ENCODE results near the gene CLN6.

Gene CLN6
- total RNA-seq = 11.4 to 50.6 (median 33.6) reads per million in 18 experiments

DNA sequence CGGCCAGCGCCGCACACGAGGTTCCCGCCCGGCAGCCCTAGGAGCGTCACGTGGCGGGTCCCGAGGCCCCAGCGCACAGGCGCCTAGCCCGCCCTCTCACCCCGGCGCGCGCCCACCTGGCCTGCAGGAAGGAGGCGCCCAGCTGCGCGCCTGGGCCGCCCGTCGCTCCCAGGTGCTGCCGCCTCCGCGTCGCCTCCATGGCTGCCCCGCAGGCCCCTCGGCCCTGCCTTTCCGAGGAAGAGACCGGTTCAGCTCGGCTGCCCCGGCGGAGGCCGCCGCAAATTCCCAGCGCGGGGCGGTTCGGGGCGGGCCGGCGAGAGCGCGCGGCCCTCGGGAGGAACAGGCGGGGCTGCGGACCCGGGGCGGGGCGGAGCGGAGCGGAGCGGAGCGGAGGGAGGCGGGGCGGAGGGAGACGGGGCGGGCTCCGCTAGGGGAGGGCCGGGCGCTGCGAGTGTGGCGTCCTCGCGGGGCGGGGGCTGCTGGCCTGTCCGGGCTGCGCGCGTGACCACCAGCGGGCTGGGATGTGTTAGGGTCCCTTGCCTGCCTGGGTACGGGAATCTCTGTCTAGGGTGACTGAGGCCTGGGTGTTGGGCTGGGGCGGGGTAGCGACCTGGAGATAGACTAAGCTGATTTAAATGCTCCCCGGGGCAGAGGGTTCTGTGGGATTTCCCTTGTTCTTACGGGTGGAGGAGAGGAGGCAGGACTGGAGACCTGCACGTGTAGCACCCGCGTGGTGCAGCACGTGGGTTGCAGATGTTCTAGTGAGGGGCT lies at the start of gene CLN6:
TSS of gene CLN6 (minus strand) at position 343 of the 771 bp plus-strand sequence. CDS start at position 199, 144 bp downstream.
- peak; percentile 78 to 89 for DNase-seq

DNA sequence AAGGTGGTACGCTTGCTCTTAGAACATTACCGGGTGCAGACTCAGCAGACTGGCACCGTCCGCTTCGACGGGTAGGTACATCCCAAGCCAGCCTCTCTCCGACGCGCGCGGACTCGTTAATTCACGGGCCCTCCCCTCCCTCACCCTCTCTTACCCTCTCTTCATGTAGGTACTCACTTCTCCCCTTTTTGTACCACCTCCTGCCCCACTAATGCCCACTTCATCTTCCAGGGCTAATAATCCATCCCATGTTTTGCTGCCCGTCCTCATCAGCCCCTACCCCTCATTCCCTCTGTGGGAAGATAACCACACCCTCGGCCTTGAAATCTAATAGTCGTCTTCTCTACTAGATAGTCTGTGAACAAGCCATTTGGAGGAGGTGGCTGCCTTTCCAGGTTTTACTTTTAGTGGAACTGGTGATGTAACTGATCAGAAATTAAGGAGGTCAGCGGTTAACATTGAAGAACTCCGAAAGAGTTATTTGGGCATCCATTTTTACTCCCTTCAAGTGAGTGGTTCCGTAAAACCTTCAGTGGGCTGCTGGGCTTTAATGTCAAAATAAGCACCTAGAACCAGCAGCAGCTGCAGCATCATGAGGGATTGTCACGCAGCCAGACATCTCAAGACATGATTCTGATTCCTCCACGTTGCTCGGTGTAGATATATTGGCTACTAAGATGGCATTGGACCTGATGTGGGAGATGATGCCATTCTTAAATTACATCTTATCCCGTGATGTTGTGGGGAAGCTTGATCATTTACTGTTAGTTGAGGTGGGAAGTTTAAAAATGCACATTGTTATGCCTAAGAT lies 49.3 kb upstream of the CLN6 start:
- DNase-seq = peak; percentile 56 to 67

DNA sequence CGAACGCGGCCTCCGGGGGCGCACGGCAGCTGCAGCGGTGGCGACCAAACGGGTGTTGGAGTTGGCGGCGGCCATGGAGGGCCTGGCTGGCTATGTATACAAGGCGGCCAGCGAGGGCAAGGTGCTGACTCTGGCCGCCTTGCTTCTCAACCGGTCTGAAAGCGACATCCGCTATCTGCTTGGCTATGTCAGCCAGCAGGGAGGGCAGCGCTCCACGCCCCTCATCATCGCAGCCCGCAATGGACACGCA lies 48.7 kb upstream of the CLN6 start:
- DNase-seq = peak; percentile 38 to 61

DNA sequence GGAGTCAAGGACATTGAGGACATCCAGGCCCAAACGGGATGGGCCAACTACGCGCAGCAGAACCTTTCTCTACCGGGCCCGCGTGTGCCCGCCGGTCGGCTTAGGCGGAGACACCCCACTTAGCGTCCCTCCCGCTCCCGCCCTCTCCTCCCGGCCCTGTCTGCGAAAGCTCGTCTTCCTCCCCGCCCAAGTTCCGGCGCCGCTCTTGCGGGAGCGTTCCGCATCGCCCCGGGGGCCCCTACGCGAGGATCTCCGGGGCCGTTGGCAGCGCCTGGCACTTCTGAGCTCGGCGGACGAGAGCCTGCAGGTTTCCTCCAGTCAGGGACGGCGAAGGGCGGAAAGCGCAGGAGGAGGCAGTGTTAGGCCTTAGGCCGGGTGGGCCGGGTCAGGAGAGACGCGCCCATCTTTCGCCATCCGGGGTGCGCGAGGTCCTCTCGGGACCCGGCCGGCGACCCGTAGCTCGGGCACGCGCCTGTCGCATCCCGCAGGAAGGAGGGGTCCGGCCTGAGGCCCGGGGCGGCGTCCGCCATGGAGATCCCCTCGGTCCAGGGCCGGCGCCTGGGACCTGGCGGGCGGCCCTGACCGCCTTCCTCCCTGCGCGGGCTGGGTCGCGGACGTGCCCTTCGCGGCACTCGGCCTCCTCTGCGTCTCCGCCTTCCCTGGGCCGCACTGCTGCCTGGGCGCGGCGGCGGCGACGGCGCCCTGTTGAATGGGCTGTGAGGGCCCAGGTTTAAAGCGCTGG lies 48.2 kb upstream of the CLN6 start, which contains the start of gene FEM1B:
TSS of gene FEM1B (plus strand) at position 143 of the 742 bp plus-strand sequence. CDS start 673 bp downstream, outside the sequence.
- peak; percentile 92 to 94 for DNase-seq

DNA sequence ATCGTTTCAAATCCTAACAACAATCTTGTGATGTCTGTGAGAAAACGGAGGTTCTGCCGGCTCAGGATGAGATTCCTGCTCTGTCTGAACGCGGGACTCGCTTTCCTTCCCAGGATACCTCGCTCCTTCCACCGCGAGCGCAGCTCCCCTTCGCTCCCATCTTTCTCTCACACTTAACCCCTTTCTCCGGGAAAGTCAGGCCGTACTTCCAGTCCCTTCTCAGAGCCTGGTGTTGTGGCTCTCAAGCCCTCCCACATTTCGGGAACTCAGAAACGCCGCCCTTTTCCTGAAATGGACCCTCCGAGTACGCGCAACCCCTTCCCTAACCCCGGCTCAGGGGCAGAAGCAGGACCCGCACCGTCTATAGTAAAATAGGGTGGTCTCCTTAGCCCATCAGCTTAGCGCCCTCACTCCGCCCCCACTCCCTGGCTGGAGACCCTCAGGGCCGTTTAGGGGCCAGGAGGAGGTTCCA lies 47.6 kb upstream of the CLN6 start:
- peak; percentile 37 to 61 for DNase-seq

DNA sequence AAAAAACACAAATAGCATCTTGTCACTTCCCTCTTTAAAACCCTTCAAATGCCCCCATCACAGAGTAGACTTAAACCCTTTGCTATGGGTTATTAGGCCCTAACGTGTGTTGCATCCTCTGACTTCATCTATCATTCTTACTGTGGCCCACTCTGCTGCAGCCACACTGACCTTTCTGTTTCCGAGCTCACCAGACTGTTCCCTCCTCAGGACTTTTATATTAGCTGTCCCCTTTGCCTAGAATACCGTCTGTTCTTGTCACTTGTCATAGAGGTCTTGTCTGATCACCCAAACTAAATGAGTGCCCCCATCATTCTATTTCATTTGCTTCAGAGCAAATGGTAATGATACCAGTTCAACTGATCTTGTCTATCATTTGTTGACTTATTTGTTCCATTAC lies 47.1 kb upstream of the CLN6 start:
- no peak for DNase-seq

DNA sequence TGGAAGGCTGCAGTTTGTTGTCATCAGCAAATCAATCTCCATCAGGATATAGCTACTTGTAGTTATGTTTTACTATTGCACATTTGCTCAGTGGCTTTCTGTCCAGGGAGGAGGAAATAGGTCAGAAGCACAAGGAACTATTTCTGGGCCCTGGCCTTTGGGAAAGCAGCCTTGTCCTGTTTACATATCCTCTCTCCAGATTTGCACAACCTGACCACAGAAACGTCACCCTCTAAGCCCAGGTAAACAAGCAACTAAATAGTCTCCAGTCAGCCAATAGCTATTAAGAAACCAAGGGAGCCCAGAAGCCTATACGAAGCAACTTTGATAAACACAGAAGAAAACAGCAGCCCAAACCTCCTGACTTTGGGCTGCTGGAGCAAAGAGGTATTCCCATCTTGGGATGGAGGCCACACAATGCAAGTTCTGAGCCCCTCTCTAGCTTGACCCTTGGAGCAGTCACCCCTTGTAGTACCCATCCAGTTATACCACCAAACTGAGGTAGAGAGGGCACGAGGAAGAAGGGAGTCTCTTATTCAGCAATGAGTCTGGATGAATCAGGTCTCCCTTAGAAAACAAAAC lies 45.7 kb upstream of the CLN6 start:
- peak; percentile 41 to 73 for DNase-seq

DNA sequence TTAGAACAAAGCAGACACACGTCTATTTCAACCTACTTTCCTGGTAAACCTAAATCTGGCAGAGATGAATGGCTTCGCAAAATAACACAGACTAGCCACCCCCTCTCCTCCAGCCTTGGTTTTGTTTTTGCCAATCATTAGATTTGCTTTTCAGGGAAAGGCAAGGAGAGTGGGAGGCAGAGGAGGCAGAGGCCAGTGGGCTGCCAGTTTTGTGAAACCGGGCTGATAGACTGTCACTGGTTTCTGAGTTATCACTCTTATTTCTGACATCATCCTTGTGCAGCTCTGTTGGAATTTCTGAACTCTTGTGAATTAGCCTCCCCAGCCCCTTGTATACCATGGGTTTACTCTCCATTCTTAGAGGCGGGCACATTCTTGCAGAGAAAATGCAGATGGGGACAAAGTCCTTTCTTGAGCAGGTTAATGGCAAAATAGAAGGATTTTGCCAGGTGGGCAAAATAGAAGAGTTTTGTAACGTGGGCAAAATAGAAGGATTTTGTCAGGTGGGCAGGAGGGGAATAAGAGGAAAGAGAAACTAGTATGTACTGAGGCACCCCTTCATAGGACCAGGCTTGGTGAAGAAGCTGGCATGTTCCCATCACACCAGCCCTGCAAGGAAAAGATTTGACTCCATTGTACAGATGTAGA lies 44.8 kb upstream of the CLN6 start:
- DNase-seq = peak; percentile 44 to 80

DNA sequence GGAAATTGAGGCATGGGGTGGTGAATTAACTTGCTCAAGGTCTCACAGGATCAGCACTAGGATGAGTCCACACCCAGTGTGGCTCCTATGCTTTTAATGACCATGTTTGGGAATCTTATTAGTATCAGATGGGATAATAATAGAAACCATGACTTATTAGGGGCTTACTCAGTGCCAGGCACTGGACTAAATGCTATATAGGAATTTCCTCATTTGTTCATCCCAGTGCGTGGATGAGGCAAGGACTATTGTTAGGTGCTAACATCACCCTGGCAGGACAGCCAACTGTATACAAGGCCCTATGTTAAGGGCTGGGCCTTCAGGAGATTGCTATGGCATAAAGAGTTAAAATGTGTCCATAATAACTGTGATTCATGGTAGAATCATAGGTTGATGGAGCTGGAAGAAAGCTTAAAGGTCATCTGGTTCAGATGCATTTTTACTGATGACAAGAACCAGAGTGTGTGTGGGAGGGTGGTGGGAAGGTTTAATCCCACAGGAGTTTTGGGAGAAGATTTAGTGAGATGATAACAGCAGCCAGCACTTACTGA lies 43.3 kb upstream of the CLN6 start:
- DNase-seq = peak; percentile 81 to 91

DNA sequence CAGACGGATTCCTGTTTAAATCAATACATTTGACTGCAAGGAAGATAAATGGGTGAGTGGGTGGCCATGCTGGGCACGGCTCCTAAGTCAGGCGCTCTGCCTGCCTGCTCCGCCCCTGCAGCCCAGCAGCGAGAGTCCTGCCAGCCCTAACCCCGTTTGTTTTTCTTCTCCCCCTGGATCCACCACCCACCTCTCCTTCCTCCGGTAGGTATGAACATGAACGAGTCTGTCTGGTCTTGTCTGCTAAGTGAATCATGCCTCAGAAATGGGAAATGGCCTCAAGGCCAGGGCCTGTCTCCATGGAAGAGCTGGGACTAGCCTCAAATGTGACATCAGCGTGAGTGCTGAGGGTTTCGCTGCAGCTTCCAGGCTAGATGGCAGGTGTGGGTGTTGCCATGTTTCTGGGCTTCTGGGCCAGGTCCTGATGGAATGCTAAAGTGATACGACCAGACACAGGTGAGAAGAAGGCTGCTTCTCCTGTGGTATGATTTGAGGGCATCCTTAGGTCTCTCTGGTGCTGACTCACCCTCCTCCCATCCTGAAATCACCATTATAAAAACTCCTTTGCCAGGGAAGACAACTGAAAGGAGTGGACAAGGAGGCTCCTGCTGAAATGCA lies 42.4 kb upstream of the CLN6 start:
- DNase-seq = peak in 1 of 2 donors; percentile 61

DNA sequence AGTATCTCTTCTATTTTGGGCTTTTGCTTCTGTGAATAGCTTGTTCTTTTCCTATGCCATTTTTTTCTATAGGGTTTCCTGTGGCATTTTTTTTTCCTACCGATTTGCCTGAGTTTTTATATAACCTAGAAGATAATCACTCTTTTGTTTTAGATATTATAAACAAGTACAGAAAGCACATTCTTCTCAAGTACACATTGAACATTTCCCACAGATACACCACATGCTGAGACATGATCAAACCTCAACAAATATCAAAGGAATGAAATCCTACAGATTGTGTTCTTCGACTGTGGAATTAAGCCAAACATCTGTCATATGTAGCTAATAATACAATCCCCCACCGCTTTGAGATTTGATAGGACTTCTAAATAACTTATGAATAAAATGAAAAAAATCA lies 38.9 kb upstream of the CLN6 start:
- no peak for DNase-seq

DNA sequence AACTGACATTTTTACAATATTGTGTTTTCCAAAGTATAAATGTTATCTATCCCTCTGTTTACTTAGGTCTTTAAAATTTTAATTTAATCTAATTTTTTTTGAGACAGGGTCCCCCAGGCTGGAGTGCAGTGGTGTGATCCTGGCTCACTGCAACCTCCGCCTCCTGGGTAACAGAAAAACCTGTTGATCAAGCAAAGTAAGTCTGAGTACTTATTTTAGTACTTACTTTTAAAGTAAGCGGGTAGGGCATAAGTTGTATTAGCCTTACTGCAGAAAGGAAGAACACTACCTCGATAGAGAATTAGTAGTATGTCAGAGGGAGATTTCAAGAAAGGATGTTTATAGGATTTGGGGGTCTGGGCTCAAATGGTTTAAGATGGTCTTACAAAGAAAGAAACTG lies 36.1 kb upstream of the CLN6 start:
- DNase-seq = no peak

DNA sequence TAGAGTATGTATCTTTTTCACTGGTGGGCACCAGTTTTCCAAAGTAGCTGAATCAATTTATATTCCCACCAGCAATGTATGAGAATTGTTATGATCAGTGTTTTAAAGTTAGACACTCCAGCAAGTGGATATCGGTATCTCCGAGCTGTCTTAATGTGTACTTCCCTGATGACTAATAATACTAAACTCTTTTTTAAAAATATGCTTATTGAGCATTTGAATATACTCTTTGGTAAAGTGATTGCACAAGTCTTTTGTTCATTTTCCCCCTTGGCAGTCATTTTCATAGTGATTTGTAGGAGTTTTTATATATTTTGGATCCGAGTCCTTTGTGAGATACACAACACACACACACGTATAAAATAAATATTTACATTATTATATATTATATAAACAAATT lies 35.6 kb upstream of the CLN6 start:
- no peak for DNase-seq

DNA sequence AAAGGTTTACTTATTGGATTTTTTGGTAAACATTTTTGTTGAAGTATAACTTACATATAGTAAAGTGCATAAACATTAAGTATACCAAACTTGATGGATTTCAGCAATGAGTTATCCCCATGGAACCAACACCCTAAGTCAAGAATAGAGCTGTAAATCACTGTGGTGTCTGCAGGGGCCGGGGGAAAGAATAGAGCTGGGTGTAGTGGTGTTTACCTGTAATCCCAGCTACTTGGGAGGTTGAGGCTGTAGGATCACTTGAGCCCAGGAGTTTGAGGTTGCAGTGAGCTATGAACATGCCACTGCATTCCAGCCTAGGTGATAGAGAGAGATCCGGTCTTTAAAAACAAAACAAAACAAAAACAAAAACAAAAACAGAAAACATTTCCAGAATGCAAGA lies 34.8 kb upstream of the CLN6 start:
- no peak for DNase-seq

DNA sequence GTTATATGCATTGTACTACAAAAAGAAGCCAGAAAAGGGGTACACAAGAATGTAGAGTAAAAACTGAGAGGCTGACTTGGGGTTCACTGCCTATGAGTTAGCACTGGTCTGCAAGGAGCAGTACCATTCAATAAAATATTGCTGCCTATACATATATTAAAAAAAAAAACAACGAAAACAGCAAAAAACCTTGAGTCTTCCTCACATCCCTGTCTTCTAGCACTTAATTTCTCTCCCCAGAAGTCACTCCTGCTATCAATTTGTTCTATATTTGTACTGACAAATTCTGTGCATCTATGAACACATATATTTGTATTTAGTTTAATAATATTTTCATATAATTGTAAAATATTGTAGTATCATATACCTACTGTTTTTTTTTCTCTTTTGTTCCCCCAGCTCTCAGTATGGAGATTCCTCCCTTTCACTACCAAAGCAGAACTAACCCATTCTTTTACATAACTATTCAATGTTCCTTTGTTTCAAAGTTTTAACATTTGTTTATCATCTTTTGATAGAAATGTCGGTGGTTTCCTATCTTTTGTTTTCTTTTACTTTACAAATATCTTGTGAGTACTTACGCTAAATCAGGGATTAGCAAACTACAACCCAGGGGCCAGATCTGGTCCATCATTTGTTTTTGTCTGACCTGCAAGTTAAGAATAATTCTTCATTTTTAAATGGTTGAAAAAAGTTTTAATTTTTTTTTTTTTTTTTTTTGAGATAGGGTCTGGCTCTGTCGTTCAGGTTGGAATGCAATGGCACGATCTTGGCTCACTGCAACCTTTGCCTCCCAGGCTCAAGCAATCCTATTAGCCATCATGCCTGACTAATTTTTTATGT lies 33.2 kb upstream of the CLN6 start:
- no peak for DNase-seq

DNA sequence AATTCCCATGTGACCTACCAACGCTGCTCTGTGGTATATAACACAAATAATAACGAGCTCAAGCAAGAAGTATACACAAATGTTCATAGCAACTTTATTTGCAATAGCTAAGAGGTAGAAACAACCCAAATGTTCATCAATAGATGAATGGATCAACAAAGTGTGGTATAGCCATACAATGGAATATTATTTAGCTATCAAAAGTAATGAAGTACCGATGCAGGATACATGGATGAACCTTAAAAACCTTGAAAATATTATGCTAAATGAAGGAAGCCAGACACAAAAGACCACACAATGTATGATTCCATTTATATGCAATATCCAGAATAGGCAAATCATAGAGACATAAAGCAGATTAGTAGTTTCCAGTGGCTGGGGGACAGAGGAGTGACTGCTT lies 32.5 kb upstream of the CLN6 start:
- DNase-seq = no peak

DNA sequence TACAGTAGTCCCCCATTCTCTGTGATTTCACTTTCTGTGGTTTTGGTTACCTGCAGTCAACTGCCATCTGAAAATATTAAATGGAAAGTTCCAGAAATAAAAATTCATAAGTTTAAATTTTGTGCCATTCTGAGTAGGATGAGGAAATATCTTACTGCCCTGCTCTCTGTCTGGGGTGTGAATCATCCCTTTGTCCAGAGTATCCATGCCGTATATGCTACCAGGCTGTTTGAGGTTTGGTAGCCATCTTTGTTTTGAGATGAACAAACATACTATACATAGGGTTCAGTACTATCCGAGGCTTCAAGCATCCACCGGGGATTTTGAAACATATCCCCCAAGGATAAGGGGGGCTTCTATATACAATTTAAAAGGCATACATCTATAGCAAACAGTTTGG lies 31.7 kb upstream of the CLN6 start:
- no peak for DNase-seq

DNA sequence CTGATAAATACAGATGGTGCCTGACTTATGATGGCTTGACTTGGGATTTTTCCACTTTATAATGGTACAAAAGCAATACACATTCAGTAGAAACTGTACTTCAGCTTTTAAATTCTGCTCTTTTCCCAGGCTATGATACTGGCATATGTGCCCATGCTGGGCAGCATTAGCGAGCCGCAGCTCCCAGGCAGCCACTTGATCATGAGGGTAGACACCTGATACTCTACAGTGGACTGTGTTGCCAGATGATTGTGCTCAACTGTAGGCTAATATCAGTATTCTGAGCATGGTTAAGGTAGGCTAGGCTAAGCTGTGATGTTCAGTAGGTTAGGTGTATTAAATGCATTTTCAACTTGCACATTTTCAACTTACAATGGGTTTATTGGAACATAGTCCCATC lies 30.4 kb upstream of the CLN6 start:
- DNase-seq = no peak

DNA sequence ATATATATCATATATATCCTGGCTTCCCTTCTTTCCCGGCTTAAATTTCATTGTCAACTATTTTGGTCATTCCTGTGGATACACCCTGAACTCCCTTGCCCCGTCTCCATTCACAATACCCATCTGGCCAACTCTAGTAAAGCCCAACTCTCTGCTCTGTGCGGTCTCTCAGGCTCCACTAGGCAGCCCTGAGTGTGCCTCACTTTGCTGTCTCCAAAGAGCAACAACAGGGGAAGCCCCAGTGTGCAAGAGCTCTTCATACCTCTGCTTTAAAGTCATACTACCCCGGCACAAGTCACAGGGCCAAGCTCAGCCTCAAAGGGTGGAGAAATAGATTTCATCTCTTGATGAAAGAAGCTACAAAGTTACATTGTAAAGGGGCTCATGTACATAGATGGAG lies 29.2 kb upstream of the CLN6 start:
- peak in 1 of 2 donors; percentile 53 for DNase-seq

DNA sequence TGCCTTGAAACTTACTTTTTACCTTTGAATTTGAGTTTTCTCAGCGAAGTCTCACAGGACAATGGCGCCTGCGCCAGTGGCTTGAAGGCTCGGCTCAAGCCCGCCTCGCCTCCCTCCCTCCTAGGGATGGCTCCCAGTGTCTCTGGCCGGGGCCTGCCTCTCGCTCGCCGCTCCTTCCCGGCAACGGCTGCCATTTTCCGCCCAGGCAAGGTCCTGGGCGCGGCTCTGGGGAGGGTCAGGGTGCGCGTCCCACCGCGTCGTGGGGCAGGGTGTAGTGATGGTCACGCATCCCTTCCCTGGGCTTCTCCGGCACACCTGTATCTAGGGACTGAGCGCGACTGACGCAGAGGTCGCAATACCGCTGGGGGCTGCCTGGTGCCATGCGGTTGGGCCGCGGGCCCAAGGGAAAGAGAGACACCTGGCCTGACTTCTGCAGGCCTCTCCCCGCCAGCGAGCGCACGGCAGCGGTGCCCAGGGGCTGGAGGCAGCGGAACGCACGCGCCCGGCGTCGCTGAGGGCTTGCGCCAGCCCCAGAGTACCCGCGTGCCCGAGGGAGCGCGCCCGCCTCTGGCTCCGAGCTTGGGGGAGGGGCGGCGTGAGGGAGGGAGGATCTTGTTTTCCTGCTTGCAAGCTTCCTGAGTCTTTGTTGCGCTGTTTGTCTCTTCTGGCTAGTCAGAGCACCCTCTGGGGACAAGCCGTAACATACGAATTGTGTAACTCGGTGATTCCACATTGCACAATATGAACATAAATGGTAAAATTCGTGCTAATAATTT lies 27.3 kb upstream of the CLN6 start:
- DNase-seq = peak; percentile 96 to 97

All from inflammatory macrophage (primary cell).